Measurements from ENCODE around the gene L1CAM. TPM values are rescaled to one million over a fixed set of nuclear protein-coding genes. Genes with fewer than 3 reads are reported as not detected.

L1CAM gene
- total RNA-seq, 2 experiments from 2014 or later: not detected

DNA sequence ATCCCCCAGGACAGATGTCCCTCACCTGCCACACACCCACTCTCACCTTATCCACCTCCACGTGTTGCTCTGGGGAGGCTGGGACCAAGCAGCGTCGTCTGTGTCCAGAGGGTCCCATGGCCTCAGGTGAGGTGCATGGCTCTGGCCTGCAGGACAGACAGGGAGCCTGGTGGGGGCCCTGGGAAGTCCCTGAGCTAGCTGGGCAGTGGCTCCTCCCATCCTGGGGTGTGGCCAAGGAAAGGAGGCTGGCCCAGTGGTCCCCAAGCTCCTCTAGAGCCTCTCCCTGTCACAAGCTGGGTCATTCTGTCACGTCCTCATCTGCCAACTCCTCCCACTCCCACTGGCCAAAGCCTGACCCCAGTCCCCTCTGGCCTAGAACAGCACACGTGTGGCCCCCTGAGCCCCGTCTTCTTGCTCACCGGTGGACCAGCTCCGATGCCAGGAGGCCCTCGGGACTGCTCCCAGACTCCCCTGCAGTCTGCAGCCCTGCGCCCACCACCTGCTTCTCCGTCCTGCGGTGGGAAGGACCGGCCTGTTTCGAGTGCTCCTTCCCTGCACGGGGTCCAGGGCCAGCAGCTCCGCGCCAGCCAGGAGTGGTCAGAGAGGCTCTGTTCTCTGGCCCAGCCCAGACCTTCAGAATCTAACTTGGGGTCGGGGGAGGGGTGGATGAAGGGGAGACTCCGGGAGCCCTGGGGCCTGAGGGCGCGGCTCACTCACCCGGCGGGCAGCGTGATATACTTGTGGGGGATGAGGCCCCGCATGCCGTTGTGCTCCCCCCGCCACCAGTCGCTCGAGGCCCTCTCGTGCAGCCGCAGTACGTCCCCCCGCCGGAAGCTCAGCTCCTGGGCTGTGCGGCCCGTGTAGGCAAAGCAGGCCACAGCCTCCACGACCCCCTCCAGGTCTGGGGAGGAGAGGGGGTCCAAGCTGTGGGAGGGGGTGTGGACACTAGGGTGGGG, 23.3 kb upstream of the L1CAM start:
- Histone ChIP-seq H3K9me3 (ENCODE audit: low read length) (no peaks in the 10 kb centered on the region), H3K4me2 (ENCODE audit: low read length) (no peak overlapping the region), H2AFZ (ENCODE audit: low read length) (no peak overlapping the region), H4K20me1 (ENCODE audit: insufficient read depth, low read length) (no peaks in the 10 kb centered on the region), H3K36me3 (ENCODE audit: insufficient read depth, low read length) (peaks cover 15% of the 10 kb centered on the region), H3K9me2 (ENCODE audit: insufficient read depth, low read length) (no peaks in the 10 kb centered on the region), H3K27ac (ENCODE audit: low read depth, low read length, poor library complexity, severe bottlenecking) (no peak overlapping the region), H3K4me3 (ENCODE audit: low read depth, low read length, poor library complexity, severe bottlenecking) (no peak overlapping the region), H3K79me2 (ENCODE audit: insufficient read depth, low read depth, low read length) (no peaks in the 10 kb centered on the region), H3K4me1 (ENCODE audit: insufficient read depth, low read length, poor library complexity, severe bottlenecking) (peaks cover 1% of the 10 kb centered on the region)
- TF ChIP-seq, protein P1, sequence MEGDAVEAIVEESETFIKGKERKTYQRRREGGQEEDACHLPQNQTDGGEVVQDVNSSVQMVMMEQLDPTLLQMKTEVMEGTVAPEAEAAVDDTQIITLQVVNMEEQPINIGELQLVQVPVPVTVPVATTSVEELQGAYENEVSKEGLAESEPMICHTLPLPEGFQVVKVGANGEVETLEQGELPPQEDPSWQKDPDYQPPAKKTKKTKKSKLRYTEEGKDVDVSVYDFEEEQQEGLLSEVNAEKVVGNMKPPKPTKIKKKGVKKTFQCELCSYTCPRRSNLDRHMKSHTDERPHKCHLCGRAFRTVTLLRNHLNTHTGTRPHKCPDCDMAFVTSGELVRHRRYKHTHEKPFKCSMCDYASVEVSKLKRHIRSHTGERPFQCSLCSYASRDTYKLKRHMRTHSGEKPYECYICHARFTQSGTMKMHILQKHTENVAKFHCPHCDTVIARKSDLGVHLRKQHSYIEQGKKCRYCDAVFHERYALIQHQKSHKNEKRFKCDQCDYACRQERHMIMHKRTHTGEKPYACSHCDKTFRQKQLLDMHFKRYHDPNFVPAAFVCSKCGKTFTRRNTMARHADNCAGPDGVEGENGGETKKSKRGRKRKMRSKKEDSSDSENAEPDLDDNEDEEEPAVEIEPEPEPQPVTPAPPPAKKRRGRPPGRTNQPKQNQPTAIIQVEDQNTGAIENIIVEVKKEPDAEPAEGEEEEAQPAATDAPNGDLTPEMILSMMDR (conservative IDR thresholded peaks at IDR 0.05; ENCODE audit: low read length): no peak
- TF ChIP-seq EZH2phosphoT487 (IDR thresholded peaks at IDR 0.05; ENCODE audit: borderline replicate concordance, low read depth, low read length): no peak
- intact Hi-C loops (cut with micrococcal nuclease; ENCODE audit: unreplicated experiment): no loop called here
- ChIA-PET POLR2A (interaction anchor here (0.6 kb wide), 1 partner anchor 318 kb away, joined by 3 read pairs; no protein-coding TSS in a partner anchor), CTCF (ENCODE audit: unreplicated experiment) (no interaction called here)
- DNase-seq (ENCODE audit: low spot score): no peak
- no TSS peak for BruUV-seq (replicated peaks)

DNA sequence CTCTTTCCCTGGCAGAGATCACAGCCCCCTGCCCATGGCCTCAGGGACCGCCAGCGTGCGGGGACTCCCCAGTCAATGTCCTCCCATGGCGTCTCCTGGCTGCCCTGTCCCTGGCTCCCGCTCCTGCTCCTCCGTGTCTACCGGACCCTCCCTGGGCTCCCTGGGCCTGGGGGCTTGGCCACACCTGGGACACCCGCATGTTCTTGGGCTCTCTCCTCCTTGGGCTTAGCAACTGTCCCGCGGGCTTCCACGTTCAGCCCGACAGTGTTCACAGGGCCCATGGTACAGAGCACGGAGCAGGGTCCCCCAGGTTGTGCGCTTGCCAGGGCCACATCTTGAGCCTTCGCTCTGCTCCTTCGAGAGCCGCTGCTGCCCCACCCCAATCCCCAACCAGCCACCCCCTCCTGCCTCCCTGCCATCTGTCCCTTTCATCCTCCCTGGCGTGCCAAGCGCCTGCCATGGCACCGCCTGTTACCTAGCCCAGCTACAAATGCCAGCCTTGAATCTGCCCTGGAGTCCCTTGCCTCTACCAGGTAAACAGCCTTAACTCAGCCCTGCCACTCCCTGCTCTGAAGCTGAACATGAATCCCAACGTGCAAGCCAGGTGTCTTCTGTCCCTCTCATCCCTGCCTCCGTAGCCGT, 22.4 kb upstream of the L1CAM start:
- TF ChIP-seq, protein P1 (conservative IDR thresholded peaks at IDR 0.05; ENCODE audit: low read length): no peak
- TF ChIP-seq EZH2phosphoT487 (IDR thresholded peaks at IDR 0.05; ENCODE audit: borderline replicate concordance, low read depth, low read length): no peak
- Histone ChIP-seq H3K9me2 (ENCODE audit: insufficient read depth, low read length) (no peaks in the 10 kb centered on the region), H4K20me1 (ENCODE audit: insufficient read depth, low read length) (no peaks in the 10 kb centered on the region), H3K4me2 (ENCODE audit: low read length) (no peak overlapping the region), H3K4me3 (ENCODE audit: low read depth, low read length, poor library complexity, severe bottlenecking) (no peak overlapping the region), H3K9me3 (ENCODE audit: low read length) (no peaks in the 10 kb centered on the region), H3K79me2 (ENCODE audit: insufficient read depth, low read depth, low read length) (no peaks in the 10 kb centered on the region), H3K27ac (ENCODE audit: low read depth, low read length, poor library complexity, severe bottlenecking) (no peak overlapping the region), H3K36me3 (ENCODE audit: insufficient read depth, low read length) (peaks cover 9% of the 10 kb centered on the region), H3K4me1 (ENCODE audit: insufficient read depth, low read length, poor library complexity, severe bottlenecking) (peaks cover 11% of the 10 kb centered on the region), H2AFZ (ENCODE audit: low read length) (no peak overlapping the region)
- ChIA-PET POLR2A (interaction anchor here (0.6 kb wide), 1 partner anchor 317 kb away, joined by 3 read pairs; no protein-coding TSS in a partner anchor), CTCF (ENCODE audit: unreplicated experiment) (interaction anchor here (0.6 kb wide), 1 partner anchor 399 kb away, joined by 4 read pairs; no protein-coding TSS in a partner anchor)
- DNase-seq (ENCODE audit: low spot score): no peak
- intact Hi-C loops (cut with micrococcal nuclease; ENCODE audit: unreplicated experiment): no loop called here
- no TSS peak for BruUV-seq (replicated peaks)
